ENCODE measurements around the gene U2SURP. TPM values are rescaled to one million over a fixed set of nuclear protein-coding genes. Genes with fewer than 3 reads are reported as not detected.
A peak's percentile ranks its signal among the peaks of the same experiment; 100 is the strongest.

U2SURP gene
- total RNA-seq, 1 experiment from 2014 or later = 168 TPM

DNA sequence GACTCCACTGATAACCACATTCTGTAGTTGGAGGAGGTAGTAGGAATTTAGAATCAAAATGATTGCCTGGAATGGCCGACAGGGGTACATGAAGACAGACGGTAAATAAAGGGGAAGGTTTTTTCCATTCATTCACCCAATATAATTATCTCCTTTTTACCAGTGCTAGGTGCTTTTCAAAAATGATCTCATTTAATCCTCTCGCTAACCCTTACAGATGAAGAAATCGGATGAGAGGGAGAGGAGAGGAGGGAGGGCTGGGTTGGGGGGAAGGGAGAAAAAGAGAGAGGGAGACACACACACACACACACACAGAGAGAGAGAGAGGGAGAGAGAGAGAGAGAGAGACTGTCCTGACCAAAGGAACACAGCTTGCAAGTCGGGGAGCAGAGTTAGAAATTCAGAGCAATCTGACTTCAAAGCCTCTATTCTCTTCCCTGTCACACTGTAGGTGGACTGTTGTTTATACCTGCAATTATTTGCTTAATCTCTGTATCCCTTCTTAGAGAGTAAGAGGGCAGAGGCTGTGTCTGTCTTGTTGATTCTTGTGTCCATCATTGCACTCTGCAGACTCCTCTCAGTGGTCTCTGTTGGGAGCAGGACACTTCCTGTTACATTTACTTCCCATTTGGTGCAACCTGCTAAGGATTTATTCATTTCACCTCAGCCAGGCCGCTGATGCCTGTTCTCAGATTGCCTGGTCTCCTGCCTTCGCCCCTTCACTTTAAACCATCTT, 19.2 kb upstream of the U2SURP start:
- Histone ChIP-seq H4K5ac (ENCODE audit: insufficient read length, low read depth, low read length) (no peak overlapping the region), H3K23ac (ENCODE audit: insufficient read length, low read depth, low read length) (no peak overlapping the region), H3K14ac (ENCODE audit: insufficient read depth, low read length) (no peak overlapping the region), H3K23me2 (ENCODE audit: insufficient read length, low read depth, low read length, poor library complexity, severe bottlenecking) (no peaks in the 10 kb centered on the region), H2BK20ac (ENCODE audit: low read depth, low read length, poor library complexity, severe bottlenecking) (no peak overlapping the region), H4K91ac (ENCODE audit: insufficient read length, low read depth, low read length) (no peak overlapping the region), H3K9ac (ENCODE audit: extremely low read depth, insufficient read length, low read length) (no peak overlapping the region), H3K18ac (ENCODE audit: insufficient read length, low read depth, low read length) (no peak overlapping the region), H4K20me1 (ENCODE audit: control insufficient read depth, insufficient read depth, insufficient read length) (no peaks in the 10 kb centered on the region), H3K27me3 (ENCODE audit: insufficient read depth, low read length) (no peaks in the 10 kb centered on the region), H3K4ac (ENCODE audit: low read depth, low read length) (no peak overlapping the region), H3K4me1 (ENCODE audit: insufficient read depth, low read length) (no peaks in the 10 kb centered on the region), H2AK5ac (ENCODE audit: insufficient read length, low read length) (no peak overlapping the region), H2BK5ac (ENCODE audit: insufficient read length, low read length) (no peak overlapping the region), H2BK12ac (ENCODE audit: insufficient read length, low read depth, low read length) (no peak overlapping the region), H3K56ac (ENCODE audit: insufficient read length, low read depth, low read length) (no peak overlapping the region), H2BK15ac (ENCODE audit: low read depth, low read length) (no peak overlapping the region), H2BK120ac (ENCODE audit: low read depth, low read length, poor library complexity, severe bottlenecking) (no peak overlapping the region), H3K27ac (ENCODE audit: insufficient read length, low read depth, low read length) (no peak overlapping the region), H2AFZ (ENCODE audit: low read length) (no peak overlapping the region), H3T11ph (ENCODE audit: low read length) (no peak overlapping the region), H4K8ac (replicated peaks; ENCODE audit: insufficient read length, low read depth, low read length) (no peak overlapping the region), H3K79me1 (ENCODE audit: insufficient read depth, low read depth, low read length, poor library complexity, severe bottlenecking) (no peaks in the 10 kb centered on the region), H3K9me3 (ENCODE audit: control insufficient read depth, low read depth, low read length) (no peaks in the 10 kb centered on the region), H3K4me2 (ENCODE audit: insufficient read depth, insufficient read length, low read length) (no peak overlapping the region), H3K79me2 (ENCODE audit: insufficient read depth, low read length) (no peaks in the 10 kb centered on the region)
- DNase-seq = no peak
- Mint-ChIP-seq H3K36me3 (ENCODE audit: insufficient read depth in 1 of 3, low read depth in 3 of 3) (no peaks in the 10 kb centered on the region), H3K27ac (peak overlapping the region in 1 of 3 experiments; percentile 27; a peak in 2 of 7 replicates), H3K4me3 (peak overlapping the region in 1 of 2 experiments; percentile 52; a peak in 1 of 5 replicates), H3K9me3 (no peaks in the 10 kb centered on the region), H3K4me1 (peaks cover 0 to 18% of the 10 kb centered on the region in 2 experiments; a peak in 3 of 4 replicates), H3K27me3 (ENCODE audit: low read depth) (no peaks in the 10 kb centered on the region; the same call in 1 of the 2 replicates)
- WGBS (ENCODE audit: extremely low coverage, insufficient read length, low lambda C conversion rate) = no CpG with 5 or more reads among the region's 7 CpGs
- TF ChIP-seq, protein P1, sequence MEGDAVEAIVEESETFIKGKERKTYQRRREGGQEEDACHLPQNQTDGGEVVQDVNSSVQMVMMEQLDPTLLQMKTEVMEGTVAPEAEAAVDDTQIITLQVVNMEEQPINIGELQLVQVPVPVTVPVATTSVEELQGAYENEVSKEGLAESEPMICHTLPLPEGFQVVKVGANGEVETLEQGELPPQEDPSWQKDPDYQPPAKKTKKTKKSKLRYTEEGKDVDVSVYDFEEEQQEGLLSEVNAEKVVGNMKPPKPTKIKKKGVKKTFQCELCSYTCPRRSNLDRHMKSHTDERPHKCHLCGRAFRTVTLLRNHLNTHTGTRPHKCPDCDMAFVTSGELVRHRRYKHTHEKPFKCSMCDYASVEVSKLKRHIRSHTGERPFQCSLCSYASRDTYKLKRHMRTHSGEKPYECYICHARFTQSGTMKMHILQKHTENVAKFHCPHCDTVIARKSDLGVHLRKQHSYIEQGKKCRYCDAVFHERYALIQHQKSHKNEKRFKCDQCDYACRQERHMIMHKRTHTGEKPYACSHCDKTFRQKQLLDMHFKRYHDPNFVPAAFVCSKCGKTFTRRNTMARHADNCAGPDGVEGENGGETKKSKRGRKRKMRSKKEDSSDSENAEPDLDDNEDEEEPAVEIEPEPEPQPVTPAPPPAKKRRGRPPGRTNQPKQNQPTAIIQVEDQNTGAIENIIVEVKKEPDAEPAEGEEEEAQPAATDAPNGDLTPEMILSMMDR (conservative IDR thresholded peaks at IDR 0.05) = peak; percentile 24; the same call in 1 of the 3 replicates

Data from H9 (cell line).